Right lobe of liver (tissue), 4 donors: Measurements from ENCODE around the gene HHAT.

Experiments
- CTCF ChIP-seq, 4 donors: fragments of 200-600 bp in 3 of 4; fragments of 450-650 bp in 1 of 4; IDR thresholded peaks; one replicate each; pipeline versions ENCODE4 v1.5.1 to v1.8.0; 2016 to 2022; ENCODE audit warnings: antibody characterized with exemption in 4 of 4, mild to moderate bottlenecking in 2 of 4
- POLR2A ChIP-seq: fragments of 450-650 bp; IDR thresholded peaks from one replicate; pipeline ENCODE4 v1.6.1; 2017; ENCODE audit warnings: antibody characterized with exemption, mild to moderate bottlenecking
- donor health status: DM: no; HTN: no; CAD: no.
- donor health status: DM: no; HTN: no; CAD: no.
- donor health status: DM: no; HTN: yes; CAD: no.

GRCh38 chr1:210516697-210517459 is 188.2 kb downstream of the HHAT start:
- no peak for TF ChIP-seq CTCF (IDR thresholded peaks at IDR 0.05)
- TF ChIP-seq POLR2A = no peak
